Activated CD4-positive, CD25-positive, alpha-beta regulatory T cell treated with anti-CD3 and anti-CD28 coated beads, Interleukin-2, amount 50 U/mL, for 16 hours (primary cell): ENCODE results near the gene ZCCHC14.
"Not testable (repeated sequence)": the region's sequence is repeated elsewhere in the genome, so short reads cannot be mapped to it uniquely, and the experiment has no call there.

ENCODE experiments used
- DNase-seq: peaks from one replicate; pipeline ENCODE4 v3.0.0-alpha.2; 2020; ENCODE audit warnings: low read depth, low spot score

The ZCCHC14 gene

DNA sequence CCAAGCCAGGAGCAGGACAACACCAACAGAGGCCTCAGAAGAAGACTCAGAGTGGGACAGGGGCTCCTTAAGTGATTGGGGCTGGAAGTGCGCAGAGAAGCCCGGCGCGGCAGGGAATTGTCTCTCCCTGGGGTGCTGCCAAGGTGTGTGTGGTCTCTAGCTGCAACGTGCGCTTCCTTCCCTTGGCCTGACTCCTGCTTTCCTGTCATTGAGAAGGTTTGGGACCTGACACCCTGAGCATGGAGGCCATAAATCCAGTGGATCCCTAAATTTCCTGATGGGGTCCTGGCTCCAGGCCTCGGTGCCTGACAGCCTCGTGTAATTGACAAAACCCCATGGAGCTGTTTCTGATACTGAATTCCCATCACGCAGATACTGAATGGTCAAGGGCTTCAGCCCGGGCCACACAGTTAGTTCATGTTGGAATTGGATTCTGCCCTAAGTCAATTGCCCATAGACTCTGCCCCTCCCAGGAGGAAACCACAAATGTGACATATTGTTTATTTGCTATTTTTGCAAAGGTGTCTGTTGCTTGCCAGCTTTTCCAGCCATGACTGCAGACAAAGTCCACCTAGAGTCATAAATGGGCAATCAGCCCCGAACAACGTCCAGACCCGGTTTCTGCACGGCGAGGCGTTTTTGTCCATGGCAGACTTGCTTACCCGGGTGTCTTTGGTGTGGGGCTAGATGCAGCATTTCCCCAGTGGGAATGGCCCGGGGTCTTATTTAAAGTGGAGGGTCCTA is 4.4 kb upstream of the ZCCHC14 start:
- not testable (repeated sequence) for DNase-seq

DNA sequence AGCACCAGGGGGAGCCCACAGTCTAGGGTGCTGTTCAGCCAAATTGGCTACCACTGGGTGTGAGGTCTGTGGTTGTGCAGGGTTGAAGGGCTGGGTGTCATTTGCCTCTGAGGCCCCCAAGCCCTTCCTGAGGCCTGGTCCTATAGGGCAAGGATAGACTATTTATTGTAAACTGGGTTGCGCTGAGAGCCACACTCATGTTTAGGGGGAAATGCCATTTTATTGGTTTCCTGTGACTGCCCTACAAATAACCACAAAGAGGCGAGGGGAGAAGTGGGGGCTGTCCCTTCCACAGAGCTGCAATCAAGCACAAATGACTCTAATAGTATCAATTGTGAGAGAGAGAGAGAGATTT is 3.6 kb upstream of the ZCCHC14 start:
- DNase-seq, result no peak

DNA sequence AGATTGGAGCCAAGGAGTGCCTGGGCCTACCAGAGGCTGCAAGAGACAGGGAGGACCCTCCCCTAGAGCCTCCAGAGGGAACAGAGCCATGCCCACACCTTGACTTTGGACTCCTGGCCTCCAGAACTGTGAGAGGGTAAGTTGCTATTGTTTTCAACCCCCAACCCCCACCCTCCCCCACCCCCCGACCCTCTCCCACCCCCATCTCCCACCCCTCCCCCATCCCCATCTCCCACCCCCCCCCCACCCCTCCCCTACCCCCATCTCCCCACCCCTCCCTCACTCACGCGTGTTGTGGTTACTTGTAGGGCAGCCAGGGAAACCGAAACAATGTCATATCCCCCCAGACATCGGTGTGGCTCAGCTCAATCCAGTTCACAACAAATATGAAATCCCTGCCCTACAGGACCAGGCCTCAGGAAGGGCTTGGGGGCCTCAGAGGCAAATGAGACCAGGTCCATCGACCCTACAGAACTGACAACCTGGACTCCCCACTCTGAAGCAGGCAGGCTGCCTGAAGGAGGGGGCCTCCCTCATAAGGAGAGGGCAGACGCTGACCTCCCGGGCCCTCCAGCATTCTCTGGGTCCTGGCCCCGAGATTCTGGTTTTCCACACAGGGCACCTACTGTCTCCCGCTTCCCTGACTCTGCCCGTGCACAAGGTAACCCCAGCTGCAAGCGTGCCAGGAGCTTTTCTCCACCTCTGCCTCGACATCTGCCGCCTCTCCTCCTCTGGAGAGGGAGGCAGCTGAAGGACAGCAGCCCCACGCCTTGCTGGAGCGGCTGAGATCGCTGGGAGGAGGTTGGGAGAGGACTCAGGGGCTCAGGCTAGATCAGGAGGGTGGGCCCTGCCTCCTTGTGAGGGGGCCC is 3.0 kb upstream of the ZCCHC14 start:
- DNase-seq, result no peak

DNA sequence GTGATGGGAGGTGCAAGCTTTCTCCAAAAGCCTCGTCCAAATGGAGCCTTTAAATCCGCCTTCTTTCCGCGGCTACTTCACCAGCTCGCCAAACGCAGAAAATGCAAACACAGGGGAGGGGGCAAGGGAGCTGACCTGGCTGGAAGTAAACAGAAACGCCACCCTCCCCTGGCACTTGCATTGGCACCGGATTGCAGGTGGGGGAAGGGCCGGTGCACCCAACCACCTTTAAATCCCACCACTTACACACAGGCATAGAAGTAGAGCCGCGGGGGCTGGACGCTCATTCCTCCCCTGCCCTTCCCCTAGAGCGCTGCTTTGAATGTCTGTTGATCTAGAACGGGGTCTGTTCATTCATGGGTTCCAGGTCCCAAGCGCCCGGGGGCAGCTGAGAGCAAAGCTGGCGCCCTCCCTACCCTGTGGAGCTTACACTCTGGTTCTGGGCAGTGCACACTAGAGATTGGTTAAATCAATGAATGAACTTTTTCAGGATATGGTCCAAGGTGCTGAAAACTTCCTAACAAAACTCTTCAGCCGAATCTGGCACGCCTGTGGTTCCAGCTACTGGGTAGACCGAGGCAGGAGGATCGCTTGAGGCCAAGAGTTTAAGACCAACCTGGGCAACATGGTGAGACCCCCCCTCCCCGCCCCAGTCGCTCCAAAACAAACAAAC is 920 bp upstream of the ZCCHC14 start:
- no peak for DNase-seq

DNA sequence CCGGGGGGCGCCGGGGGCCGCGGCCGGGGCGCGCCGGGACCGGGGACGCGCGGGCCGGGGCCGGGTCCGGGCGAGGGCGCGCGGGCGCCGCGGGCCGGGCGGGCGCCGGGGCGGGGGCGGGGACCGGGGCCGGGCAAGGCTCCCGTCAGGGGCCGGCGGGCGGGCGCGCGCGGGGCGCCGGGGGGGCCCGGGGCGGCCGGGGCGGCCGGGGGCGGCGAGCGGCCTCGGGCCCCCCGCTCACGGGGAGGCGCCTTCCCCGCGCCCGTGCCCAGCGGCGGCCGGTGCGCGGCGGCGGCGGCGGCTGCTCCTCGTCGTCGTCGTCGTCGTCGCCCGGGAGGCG is 563 bp downstream of the ZCCHC14 start:
- DNase-seq, result no peak

DNA sequence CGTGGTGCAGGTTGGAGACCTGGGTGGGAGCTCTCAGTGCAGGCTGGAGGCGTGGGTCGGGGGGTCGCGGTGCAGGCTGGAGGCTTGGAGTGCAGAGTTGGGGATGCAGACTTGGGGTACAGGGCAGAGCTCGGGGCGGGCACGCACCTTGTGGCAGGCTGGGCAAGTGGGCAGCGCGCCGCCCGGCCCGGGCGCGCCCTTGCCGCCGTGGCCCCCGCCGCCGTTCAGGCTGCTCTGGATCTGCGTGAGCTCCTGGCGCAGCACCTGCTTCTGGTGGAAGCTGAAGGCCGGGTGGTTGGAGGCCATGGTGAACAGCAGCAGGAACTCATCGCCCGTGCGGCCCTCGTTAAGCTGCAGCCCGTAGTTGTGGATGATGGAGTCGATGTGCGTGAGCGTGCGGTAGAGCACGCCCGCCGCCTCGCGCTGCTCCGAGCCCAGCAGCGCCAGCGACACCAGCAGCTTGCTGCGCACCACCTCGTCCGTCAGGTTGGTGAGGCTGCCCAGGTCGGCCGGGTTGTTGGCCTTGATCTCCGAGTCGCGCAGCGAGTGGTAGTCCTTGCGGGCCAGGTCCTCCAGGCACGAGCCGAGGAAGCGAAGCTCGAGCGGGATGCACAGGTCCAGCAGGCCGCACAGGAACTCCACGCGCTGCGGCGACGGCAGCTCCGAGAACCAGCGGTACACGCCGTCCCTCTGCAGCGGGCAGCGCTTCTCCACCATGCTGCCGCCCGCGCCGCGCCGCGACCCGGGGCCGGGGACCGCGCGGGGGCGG is 1.1 kb downstream of the ZCCHC14 start:
- no peak for DNase-seq

DNA sequence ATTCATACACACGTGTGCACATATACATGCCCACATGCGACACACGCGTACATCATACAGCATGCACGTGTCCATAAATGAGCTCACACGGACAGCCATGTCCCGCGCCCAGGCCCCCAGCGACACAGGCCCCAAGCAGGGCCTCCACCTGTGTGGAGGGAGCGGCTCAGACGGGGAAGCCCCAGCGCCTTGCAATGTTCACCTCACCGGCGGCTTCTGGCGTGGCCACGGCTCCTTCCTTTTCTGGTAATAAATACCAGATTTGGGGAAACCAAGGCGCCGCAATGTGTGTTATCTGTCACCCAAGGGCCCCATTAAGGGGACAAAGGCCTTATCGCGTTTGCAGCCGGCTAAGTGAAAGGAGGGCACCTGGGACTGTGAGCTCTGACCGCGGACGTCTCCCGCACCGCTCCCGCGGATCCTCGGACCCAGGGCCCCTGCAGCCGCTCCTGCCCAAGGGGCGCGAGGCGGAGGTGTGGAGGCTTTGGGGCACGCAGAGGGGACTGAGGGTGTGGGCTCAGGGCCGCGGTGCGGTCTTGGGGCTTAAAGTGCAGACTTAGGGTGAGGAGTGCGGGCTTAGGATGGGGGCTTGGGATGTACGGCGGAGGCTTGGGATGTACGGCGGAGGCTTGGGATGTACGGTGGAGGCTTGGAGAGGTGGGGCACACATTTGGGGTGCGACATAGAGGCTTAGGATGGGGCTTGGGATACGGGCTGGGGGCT is 1.9 kb downstream of the ZCCHC14 start:
- peak; percentile 30 for DNase-seq

DNA sequence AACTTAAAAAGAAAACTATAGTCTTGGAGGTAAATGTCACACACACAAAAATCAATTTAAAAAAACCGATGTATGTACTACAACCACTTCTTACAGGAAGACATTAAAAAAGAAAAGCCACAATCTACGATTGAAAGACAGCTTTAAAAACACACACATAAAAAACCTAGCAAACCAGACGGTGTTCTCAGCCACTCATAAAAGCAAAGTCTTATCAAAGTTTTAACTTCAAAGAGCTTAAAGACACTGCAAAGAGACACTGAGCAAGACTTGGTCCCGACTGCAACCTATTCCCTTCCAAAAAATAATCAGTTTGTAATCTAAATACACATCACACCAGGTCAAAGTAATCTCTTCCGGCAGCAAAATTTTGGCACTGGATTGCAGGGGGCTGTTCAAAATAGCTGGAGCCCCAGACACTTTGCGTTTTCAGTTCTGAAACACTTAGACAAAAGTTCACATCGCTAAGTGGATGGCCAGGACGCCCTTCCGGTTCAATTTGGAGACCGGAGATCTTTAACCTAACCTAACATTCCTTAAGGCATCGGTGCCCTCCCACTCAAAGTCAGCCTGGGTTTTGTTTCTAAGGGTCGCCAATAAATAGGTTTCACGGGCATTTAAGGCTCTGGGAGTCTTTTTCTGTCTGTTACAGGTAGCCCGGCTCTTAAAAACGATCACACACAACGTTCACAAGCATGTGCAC is 2.6 kb downstream of the ZCCHC14 start:
- DNase-seq, result no peak

DNA sequence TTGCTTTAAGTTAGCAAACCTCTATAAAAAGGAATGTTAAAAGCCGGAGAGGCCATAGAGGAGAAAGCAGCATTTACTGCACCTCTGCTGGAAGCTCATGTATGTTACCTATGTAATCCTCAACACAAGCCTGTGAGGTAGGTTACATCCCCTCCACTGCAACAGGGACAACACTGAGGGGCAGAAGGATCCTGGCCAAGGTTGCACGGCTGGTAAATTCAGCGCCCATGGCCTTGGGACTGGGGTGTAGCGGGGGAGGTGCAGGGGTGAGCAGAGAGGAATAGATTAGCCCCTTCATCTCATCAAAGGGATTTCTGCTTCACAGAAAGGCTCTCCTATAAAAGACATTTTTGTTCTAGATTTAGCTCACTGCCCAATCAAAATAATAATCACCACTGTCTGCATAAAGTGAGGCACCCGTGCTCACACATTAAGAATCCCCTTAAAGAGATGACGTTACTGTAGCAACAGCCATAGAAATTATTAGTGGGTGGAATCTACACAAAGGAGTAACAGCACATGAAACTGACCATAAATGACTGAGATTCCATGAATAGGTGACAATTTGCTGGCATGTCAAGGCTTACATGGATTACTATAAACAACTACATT is 3.3 kb downstream of the ZCCHC14 start:
- no peak for DNase-seq

DNA sequence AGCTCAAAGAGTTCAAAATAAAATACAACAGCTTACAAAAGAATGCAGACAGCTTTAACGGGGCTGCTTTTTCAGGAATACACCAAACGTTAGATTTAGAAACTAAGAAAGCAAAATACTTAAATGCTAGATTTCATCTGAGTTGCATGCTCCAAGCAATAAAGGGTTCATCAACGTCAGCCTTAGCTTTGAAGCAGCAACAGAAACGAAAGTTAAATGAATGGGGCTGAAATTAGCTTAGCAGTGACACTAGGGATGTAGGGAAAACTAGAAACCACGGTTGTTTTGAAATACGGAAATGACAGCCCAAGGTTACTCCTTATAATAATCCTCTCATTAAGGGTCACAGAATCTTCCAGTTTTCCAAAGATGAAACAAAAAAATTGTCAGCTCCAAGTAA is 3.9 kb downstream of the ZCCHC14 start:
- DNase-seq, result not testable (repeated sequence)

DNA sequence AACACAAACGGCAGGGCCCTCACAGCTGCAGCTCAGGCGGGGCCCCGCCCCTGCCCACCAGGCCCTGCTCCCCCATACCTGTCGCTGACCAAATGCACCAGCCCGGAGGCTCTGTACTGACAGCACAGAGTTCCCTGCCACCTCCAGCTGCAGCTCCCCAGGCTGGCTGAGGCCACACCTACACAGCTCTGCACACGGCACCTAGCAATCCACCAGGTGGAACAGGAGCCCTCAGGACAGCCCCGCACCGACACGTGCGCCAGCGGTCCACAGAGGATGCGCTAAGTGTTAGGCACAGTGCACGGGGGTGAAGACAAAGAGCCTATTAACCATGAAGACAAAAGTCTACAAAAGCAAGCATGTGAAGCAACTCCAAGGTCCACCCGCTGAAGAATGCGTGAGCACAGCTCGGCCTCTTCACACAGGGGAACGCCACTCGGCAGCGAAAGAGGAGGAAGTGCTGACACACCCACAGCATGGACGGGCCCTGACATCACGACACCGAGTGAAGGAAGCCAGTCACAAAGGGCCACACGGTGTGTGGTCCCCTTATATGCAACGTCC is 5.4 kb downstream of the ZCCHC14 start:
- DNase-seq, result no peak

DNA sequence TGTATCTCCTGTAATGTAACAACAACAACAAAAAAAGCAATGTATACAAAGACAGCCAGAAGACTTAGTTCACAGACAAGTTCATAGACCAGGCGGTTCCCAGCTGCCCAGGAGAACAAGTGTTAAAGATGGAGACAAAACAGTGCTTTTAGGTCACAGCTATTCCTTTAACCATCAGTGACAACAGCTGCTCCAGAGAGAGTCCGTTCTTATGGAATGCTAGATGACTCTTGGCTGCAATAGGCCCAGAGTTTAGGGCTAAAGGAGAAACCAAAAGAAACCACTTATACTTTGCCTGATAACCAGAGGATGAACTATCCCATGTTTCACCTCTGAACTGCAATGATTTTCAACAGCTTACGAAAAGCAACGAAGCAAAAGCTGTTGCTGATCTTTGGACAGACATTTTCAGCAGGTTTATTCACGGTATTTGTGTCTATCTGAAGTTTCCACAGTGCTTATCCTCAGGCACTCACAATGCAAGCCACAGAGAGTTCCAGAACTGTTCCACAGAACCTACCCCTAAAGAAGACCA is 6.0 kb downstream of the ZCCHC14 start:
- no peak for DNase-seq

DNA sequence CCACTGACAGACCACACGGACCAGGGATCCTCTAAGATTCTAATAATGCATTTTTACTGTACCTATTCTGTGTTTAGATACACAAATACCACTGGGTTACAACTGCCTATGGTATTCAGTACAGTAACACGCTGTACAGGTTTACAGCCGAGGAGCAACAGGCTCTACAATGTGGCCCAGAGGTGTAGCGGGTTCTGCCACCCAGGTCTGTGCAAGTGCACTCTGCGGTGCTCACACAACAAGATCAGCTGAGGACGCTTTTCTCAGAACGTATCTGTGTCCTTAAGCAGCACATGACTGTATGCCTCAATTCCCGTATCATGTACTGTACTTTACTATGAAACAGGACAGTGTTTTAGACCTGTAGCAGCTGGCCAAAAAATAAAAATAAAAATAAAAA is 6.5 kb downstream of the ZCCHC14 start:
- no peak for DNase-seq

DNA sequence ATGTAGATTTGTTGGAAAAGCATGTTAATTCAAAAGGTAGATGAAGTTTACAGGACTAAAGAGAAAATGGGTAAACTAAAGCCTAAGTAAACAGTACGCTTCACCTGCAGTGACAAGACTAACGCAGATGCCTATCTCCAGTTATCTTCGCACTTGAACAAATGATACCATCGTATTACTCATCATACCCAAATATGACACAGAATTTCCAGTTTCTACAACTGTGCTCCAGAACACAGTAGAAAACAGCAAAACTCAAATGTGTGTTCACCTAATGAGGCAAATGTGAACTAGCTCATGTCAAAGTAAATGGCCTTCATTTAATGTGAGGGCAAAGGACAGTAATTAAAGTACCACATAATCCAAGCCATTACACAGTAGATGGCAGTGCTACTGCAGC is 7.0 kb downstream of the ZCCHC14 start:
- not testable (repeated sequence) for DNase-seq

DNA sequence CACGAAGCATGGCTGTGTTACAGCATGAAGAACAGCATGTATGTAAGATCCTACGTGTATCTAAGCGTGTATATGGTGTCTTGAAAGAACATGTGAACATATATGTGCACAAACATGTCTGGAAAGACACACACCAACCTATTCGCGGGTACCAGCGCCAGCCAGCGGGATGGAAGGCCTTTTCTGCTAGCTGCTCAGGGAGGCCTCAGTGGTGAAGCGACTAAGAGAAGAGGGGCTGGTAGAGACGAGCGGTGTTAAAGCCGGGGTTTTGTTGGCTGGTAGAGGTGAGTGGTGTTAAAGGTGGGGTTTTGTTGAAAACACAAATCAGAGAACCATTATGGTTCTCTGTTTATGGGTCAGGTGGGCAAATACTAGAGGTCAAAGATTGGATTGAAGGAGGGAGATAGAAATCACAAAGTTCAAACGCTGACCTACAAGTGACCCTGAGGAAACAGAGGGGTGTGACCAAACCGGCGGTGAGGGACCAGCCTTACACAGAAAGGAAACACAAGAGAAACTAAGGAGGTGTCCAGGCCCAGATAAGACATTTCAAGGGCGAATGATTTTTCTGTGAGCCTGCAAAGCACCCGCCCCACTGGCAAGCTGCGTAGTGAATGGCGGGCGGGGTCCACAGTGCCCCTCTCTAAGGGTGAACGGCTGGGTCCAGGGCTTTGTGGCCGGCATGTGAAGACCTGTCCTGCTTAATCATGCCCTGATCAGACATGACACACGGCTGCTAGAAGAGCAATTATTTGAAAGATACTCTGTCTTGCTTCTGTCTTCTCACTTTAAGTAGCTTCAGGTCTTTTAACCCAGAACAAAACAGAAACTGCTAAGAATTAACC is 8.1 kb downstream of the ZCCHC14 start:
- no peak for DNase-seq

DNA sequence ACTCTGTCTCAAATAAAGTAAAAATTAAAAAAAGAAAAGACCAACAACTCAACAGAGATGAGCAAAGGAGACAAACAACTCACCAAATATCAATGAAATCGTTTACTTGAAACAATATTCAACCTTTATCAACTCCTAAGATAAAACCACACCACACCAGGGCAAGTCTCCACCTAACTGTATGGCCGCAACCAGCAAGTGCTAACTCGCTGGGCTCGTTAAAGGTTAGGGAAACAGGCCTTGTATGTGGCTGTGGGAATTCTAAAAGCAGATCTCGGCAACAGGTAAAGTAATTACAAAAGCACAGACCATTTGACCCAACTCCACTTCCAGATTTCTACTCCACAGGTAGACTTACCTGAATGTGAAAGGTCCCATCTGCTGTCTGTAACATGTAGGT is 9.3 kb downstream of the ZCCHC14 start:
- no peak for DNase-seq

DNA sequence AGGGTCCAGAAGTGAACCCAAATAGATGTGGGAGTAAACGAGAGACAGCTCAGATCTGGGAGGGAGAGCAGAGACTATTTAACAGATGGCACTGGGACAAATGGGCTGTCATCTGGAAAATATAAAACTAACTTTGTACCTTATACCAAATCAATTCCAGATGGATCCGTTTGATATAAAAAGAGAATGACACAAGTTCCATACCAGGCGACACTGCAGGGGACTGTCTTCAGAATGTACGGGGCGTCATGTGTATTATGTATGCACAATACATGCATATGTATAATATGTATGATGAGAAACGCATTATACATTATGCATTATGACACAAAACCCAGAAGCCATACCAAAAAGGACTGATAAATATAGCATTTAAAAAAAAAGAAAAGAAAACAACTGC is 10.2 kb downstream of the ZCCHC14 start:
- DNase-seq, result not testable (repeated sequence)

DNA sequence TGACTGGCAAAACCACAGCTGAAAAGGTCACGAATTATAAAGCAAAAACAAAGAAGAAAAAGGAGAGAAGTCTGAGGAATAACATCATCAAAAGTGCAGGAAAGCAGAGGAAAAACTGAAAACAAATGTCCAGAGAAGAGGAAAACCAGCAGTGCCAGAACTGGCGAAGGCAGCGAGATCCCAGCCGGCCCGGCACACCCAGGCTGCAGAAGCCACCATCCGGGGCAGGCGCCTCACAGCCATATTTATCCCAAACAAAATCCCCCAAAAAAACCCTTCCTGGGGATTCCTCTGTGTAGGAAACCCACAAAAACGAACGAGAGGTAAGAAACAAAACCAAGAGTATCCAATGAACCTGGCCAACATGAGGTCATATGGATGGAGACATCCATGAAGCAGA is 10.6 kb downstream of the ZCCHC14 start:
- no peak for DNase-seq

DNA sequence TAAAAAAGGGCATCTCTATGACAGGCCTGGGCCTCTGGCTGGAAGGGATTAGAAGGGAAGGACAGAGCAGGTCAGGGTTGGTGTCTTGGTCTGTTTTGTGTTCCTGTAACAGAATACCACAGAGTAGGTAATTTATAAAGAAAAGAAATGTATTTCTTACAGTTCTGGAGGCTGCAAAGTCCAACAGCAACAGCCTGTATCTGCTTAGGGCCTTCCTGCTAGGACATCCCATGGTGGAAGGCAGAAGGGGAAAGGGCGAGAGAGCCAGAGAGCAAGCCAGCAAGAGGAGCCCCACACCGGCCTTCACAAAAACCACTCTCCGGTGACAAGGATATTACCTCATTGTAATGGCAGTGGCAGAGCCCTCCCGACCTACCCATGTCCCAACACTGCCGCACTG is 11.1 kb downstream of the ZCCHC14 start:
- not testable (repeated sequence) for DNase-seq
